ENCODE results near the gene PRLR. TPM values are rescaled to one million over a fixed set of nuclear protein-coding genes. Genes with fewer than 3 reads are reported as not detected.

The PRLR gene
- total RNA-seq, 4 donors from 2014 or later: 0.10 to 0.65 (median 0.39) TPM

- no peaks in the 10 kb centered on the region for H3K4me1 ChIP-seq
- intact Hi-C loops (cut with DNase I; ENCODE audit: low total_unique reads) (no loop called here), in situ Hi-C loops (cut with MboI; ENCODE audit: low sequenced_read_pairs in 4 of 4) (no loop called here)
- H3K9me3 ChIP-seq: no peaks in the 10 kb centered on the region
- no peak for DNase-seq
- TF ChIP-seq CTCF (IDR thresholded peaks at IDR 0.05 in 4 of 5, conservative IDR thresholded peaks at IDR 0.05 in 1 of 5) (no peak), POLR2A (IDR thresholded peaks at IDR 0.05) (no peak)
- no peaks in the 10 kb centered on the region for H3K27me3 ChIP-seq
- H3K4me3 ChIP-seq: no peak overlapping the region
- ATAC-seq: no peak
- no peak overlapping the region for H3K27ac ChIP-seq
- H3K36me3 ChIP-seq: no peaks in the 10 kb centered on the region
Measured at GRCh38 chr5:35002459-35002858, 227.8 kb downstream of the PRLR start.

GRCh38 chr5:35001842-35002241 is 228.4 kb downstream of the PRLR start:
- Histone ChIP-seq H3K27me3 (no peaks in the 10 kb centered on the region), H3K36me3 (no peaks in the 10 kb centered on the region), H3K9me3 (no peaks in the 10 kb centered on the region), H3K4me1 (no peaks in the 10 kb centered on the region), H3K27ac (no peak overlapping the region), H3K4me3 (no peak overlapping the region)
- no peak for ATAC-seq
- DNase-seq: no peak
- TF ChIP-seq POLR2A (IDR thresholded peaks at IDR 0.05): no peak
- TF ChIP-seq CTCF (IDR thresholded peaks at IDR 0.05 in 4 of 5, conservative IDR thresholded peaks at IDR 0.05 in 1 of 5): no peak
- intact Hi-C loops (cut with DNase I; ENCODE audit: low total_unique reads): no loop called here
- in situ Hi-C loops (cut with MboI; ENCODE audit: low sequenced_read_pairs in 4 of 4): no loop called here

Other genes with a start within 250 kb of the PRLR start
- gene AGXT2, start 182.5 kb downstream of the PRLR start, total RNA-seq: under 1 TPM in 2 of 4 donors, not detected in 2; 0.20 TPM

Data from gastrocnemius medialis (tissue), 4 donors.